ENCODE results near the gene ANKRD23. TPM values are rescaled to one million over a fixed set of nuclear protein-coding genes. Genes with fewer than 3 reads are reported as not detected.

ANKRD23 gene
- total and polyA plus RNA-seq, 2 of the 13 experiments (the other 11 are each of a cell fraction or from before 2014, with no cell fraction given): 1.5 to 1.6 TPM

- 96% methylated on average over 13 of the region's 13 CpGs for WGBS (ENCODE audit: low lambda C conversion rate)
- H3K4me1 ChIP-seq (ENCODE audit: insufficient read depth, low read length): peaks cover 80% of the 10 kb centered on the region
- H3K9me3 ChIP-seq (ENCODE audit: low read length): no peaks in the 10 kb centered on the region
- no peak overlapping the region for H3K9ac ChIP-seq (ENCODE audit: insufficient read depth, low read depth, low read length)
- intact Hi-C loops (cut with micrococcal nuclease; ENCODE audit: unreplicated experiment): no loop called here
- H4K20me1 ChIP-seq (ENCODE audit: insufficient read depth, low read length): no peaks in the 10 kb centered on the region
- BruUV-seq (replicated peaks): no TSS peak
- no peaks in the 10 kb centered on the region for H3K79me2 ChIP-seq (ENCODE audit: insufficient read depth, low read length)
- no peaks in the 10 kb centered on the region for H3K27me3 ChIP-seq (ENCODE audit: control insufficient read depth in 1 of 2, insufficient read depth in 2 of 2, low read length in 2 of 2)
- no peak for ATAC-seq
- DNase-seq (ENCODE audit: low spot score): no peak
- no peaks in the 10 kb centered on the region for H3K36me3 ChIP-seq (replicated peaks in 1 of 2; ENCODE audit: control insufficient read depth in 1 of 2, insufficient read depth in 2 of 2, low read length in 2 of 2)
- in situ Hi-C loops (cut with HindIII; ENCODE audit: extremely low pct_ligation_motif_present, low pct_unique_long_range_greater_than_20kb): no loop called here
- H3K4me2 ChIP-seq (ENCODE audit: low read depth, low read length): 0 out of 2 replicates have a peak overlapping the region, but pooled peaks have one; percentile 70
- FAIRE-seq: no peak
- no peak overlapping the region for H2AFZ ChIP-seq (ENCODE audit: low read length)
- H3K27ac ChIP-seq (ENCODE audit: extremely low read length, insufficient read depth, low read length): peak overlapping the region; percentile 69
- no peak overlapping the region for H3K4me3 ChIP-seq (replicated peaks in 1 of 3; ENCODE audit: insufficient read depth in 1 of 3, low read depth in 2 of 3, low read length in 3 of 3)
- POLR2A ChIA-PET: interaction anchor here (1.0 to 2.3 kb wide), 5 partner anchors 10 to 49 kb away, joined by 3 to 17 read pairs (median 5); partner anchors contain the start of gene ANKRD39
- CTCF ChIA-PET (ENCODE audit: low intra/inter-chr PET ratio, low total read pairs): no interaction called here
- no peak for TF ChIP-seq ZNF557 (CRISPR knock-in tag; IDR thresholded peaks at IDR 0.05)
- no peak for TF ChIP-seq GFI1 (CRISPR knock-in tag; IDR thresholded peaks at IDR 0.05; ENCODE audit: borderline replicate concordance)
- TF ChIP-seq SUZ12 (IDR thresholded peaks at IDR 0.05; ENCODE audit: low read depth, low read length): no peak
- TF ChIP-seq ZNF768 (CRISPR knock-in tag; IDR thresholded peaks at IDR 0.05): peak; percentile 27; the same call in 1 of the 2 replicates
- no peak for TF ChIP-seq NFIB (CRISPR knock-in tag; IDR thresholded peaks at IDR 0.05; ENCODE audit: borderline replicate concordance)
- no peak for TF ChIP-seq THAP7 (CRISPR knock-in tag; IDR thresholded peaks at IDR 0.05)
- TF ChIP-seq SKIL (CRISPR knock-in tag; IDR thresholded peaks at IDR 0.05; ENCODE audit: borderline replicate concordance): no peak
- no peak for TF ChIP-seq IRX3 (CRISPR knock-in tag; IDR thresholded peaks at IDR 0.05; ENCODE audit: borderline replicate concordance, low read depth)
- TF ChIP-seq TFDP2 (CRISPR knock-in tag; IDR thresholded peaks at IDR 0.05): no peak
- no peak for TF ChIP-seq DRAP1 (CRISPR knock-in tag; IDR thresholded peaks at IDR 0.05)
- TF ChIP-seq NR1H2 (CRISPR knock-in tag; IDR thresholded peaks at IDR 0.05; ENCODE audit: borderline replicate concordance, low read depth): no peak
- TF ChIP-seq FOSL1 (CRISPR knock-in tag; IDR thresholded peaks at IDR 0.05; ENCODE audit: borderline replicate concordance): no peak
- TF ChIP-seq ZBTB25 (CRISPR knock-in tag; IDR thresholded peaks at IDR 0.05): no peak
- no peak for TF ChIP-seq ARID2 (CRISPR knock-in tag; IDR thresholded peaks at IDR 0.05; ENCODE audit: borderline replicate concordance)
- 0 out of 2 replicates have a peak, but pooled peaks have one; percentile 6 for TF ChIP-seq PPARG (CRISPR knock-in tag; conservative IDR thresholded peaks at IDR 0.05)
- no peak for TF ChIP-seq ZNF746 (CRISPR knock-in tag; IDR thresholded peaks at IDR 0.05)
- TF ChIP-seq ZMAT5 (CRISPR knock-in tag; IDR thresholded peaks at IDR 0.05; ENCODE audit: borderline replicate concordance, low read depth): no peak
These were observed 34.5 kb downstream of the ANKRD23 start for GRCh38 chr2:96809216-96809882.

Data from HepG2 (cell line).